ENCODE data around the gene PLXNC1. TPM values are rescaled to one million over a fixed set of nuclear protein-coding genes. Genes with fewer than 3 reads are reported as not detected.

The PLXNC1 gene
- total and polyA plus RNA-seq, 4 donors = 1.7 to 70.0 (median 36.3) TPM

GRCh38 chr12:94191023-94191422 lies 42.6 kb downstream of the PLXNC1 start:
- no peak for ATAC-seq (ENCODE audit: insufficient read depth, low FRiP score)
- 96 to 100% methylated on average over 2 of the region's 2 CpGs for WGBS, 2 donors
- peaks cover 0 to 3% (median 0%) of the 10 kb centered on the region in 3 donors for H3K27me3 ChIP-seq (ENCODE audit: control insufficient read depth in 3 of 3, insufficient read depth in 3 of 3, low read length in 2 of 3)

GRCh38 chr12:94191811-94192210 lies 43.4 kb downstream of the PLXNC1 start:
- DNase-seq = no peak
- Histone ChIP-seq H3K4me1 (ENCODE audit: control insufficient read depth in 5 of 5, insufficient read depth in 5 of 5, low read length in 5 of 5) (no peaks in the 10 kb centered on the region), H3K4me3 (no peak overlapping the region), H3K27ac (ENCODE audit: low read depth in 1 of 2, low read length in 1 of 2) (no peak overlapping the region), H3K27me3 (ENCODE audit: control insufficient read depth in 3 of 3, insufficient read depth in 3 of 3, low read length in 2 of 3) (no peaks in the 10 kb centered on the region), H3K9ac (ENCODE audit: insufficient read depth in 1 of 2, low read length in 2 of 2) (no peak overlapping the region), H3K9me3 (ENCODE audit: control insufficient read depth in 4 of 4, insufficient read depth in 3 of 4, low read length in 3 of 4) (peaks cover 0 to 1% (median 0%) of the 10 kb centered on the region in 4 donors), H3K36me3 (ENCODE audit: control insufficient read depth in 4 of 4, insufficient read depth in 4 of 4, low read length in 4 of 4) (peaks cover 0 to 1% (median 0%) of the 10 kb centered on the region in 4 donors)
- no peak for ATAC-seq (ENCODE audit: insufficient read depth, low FRiP score)
- 96 to 100% methylated on average over 1 of the region's 1 CpG for WGBS, 2 donors
- no peak for TF ChIP-seq CTCF (IDR thresholded peaks at IDR 0.05; ENCODE audit: control extremely low read depth, extremely low read depth)

More at GRCh38 chr12:94191023-94191422, 42.6 kb downstream of the PLXNC1 start:
- no peak for DNase-seq
- no peak for TF ChIP-seq CTCF (IDR thresholded peaks at IDR 0.05; ENCODE audit: control extremely low read depth, extremely low read depth)
- Histone ChIP-seq H3K36me3 (ENCODE audit: control insufficient read depth in 4 of 4, insufficient read depth in 4 of 4, low read length in 4 of 4) (peaks cover 0 to 1% (median 0%) of the 10 kb centered on the region in 4 donors), H3K9me3 (ENCODE audit: control insufficient read depth in 4 of 4, insufficient read depth in 3 of 4, low read length in 3 of 4) (peaks cover 0 to 1% (median 0%) of the 10 kb centered on the region in 4 donors), H3K4me1 (ENCODE audit: control insufficient read depth in 5 of 5, insufficient read depth in 5 of 5, low read length in 5 of 5) (no peaks in the 10 kb centered on the region), H3K4me3 (no peak overlapping the region), H3K9ac (ENCODE audit: insufficient read depth in 1 of 2, low read length in 2 of 2) (no peak overlapping the region), H3K27ac (ENCODE audit: low read depth in 1 of 2, low read length in 1 of 2) (no peak overlapping the region)

GRCh38 chr12:94192506-94192905 lies 44.1 kb downstream of the PLXNC1 start:
- ATAC-seq (ENCODE audit: insufficient read depth, low FRiP score) (no peak), DNase-seq (no peak)
- H3K4me3 ChIP-seq = no peak overlapping the region
- peaks cover 0 to 1% (median 0%) of the 10 kb centered on the region in 4 donors for H3K9me3 ChIP-seq (ENCODE audit: control insufficient read depth in 4 of 4, insufficient read depth in 3 of 4, low read length in 3 of 4)
- no peak for TF ChIP-seq CTCF (IDR thresholded peaks at IDR 0.05; ENCODE audit: control extremely low read depth, extremely low read depth)
- no peak overlapping the region for H3K9ac ChIP-seq (ENCODE audit: insufficient read depth in 1 of 2, low read length in 2 of 2)
- H3K4me1 ChIP-seq (ENCODE audit: control insufficient read depth in 5 of 5, insufficient read depth in 5 of 5, low read length in 5 of 5) = no peaks in the 10 kb centered on the region
- H3K27ac ChIP-seq (ENCODE audit: low read depth in 1 of 2, low read length in 1 of 2) = no peak overlapping the region
- H3K36me3 ChIP-seq (ENCODE audit: control insufficient read depth in 4 of 4, insufficient read depth in 4 of 4, low read length in 4 of 4) = peaks cover 0 to 1% (median 0%) of the 10 kb centered on the region in 4 donors
- H3K27me3 ChIP-seq (ENCODE audit: control insufficient read depth in 3 of 3, insufficient read depth in 3 of 3, low read length in 2 of 3) = no peaks in the 10 kb centered on the region

GRCh38 chr12:94193168-94193567 lies 44.8 kb downstream of the PLXNC1 start:
- H3K27ac ChIP-seq (ENCODE audit: low read depth in 1 of 2, low read length in 1 of 2) = no peak overlapping the region
- no peak overlapping the region for H3K4me3 ChIP-seq
- H3K4me1 ChIP-seq (ENCODE audit: control insufficient read depth in 5 of 5, insufficient read depth in 5 of 5, low read length in 5 of 5) = no peaks in the 10 kb centered on the region
- H3K36me3 ChIP-seq (ENCODE audit: control insufficient read depth in 4 of 4, insufficient read depth in 4 of 4, low read length in 4 of 4) = peaks cover 0 to 1% (median 0%) of the 10 kb centered on the region in 4 donors
- ATAC-seq (ENCODE audit: insufficient read depth, low FRiP score) (no peak), DNase-seq (no peak)
- 61 to 76% methylated on average over 3 of the region's 3 CpGs for WGBS, 2 donors
- no peaks in the 10 kb centered on the region for H3K27me3 ChIP-seq (ENCODE audit: control insufficient read depth in 3 of 3, insufficient read depth in 3 of 3, low read length in 2 of 3)
- H3K9ac ChIP-seq (ENCODE audit: insufficient read depth in 1 of 2, low read length in 2 of 2) = no peak overlapping the region
- peaks cover 0 to 1% (median 0%) of the 10 kb centered on the region in 4 donors for H3K9me3 ChIP-seq (ENCODE audit: control insufficient read depth in 4 of 4, insufficient read depth in 3 of 4, low read length in 3 of 4)
- TF ChIP-seq CTCF (IDR thresholded peaks at IDR 0.05; ENCODE audit: control extremely low read depth, extremely low read depth) = no peak

Measured in lung (tissue), 12 donors.